Thyroid gland (tissue), 4 donors: ENCODE measurements around the gene N4BP2L2. TPM values are rescaled to one million over a fixed set of nuclear protein-coding genes. Genes with fewer than 3 reads are reported as not detected.

Experiments used
- DNase-seq, 2 donors: peaks; one replicate each; pipeline ENCODE4 v3.0.0-alpha.2; 2019
- H3K27ac ChIP-seq, 3 donors: fragments of 200-600 bp; sonication (generic); 1 replicate in 2 of 3; 2 replicates in 1 of 3; pipeline ENCODE4 v1.5.1; 2016 to 2019; ENCODE audit warnings: mild to moderate bottlenecking in 1 of 3, moderate library complexity in 1 of 3
- H3K27me3 ChIP-seq: fragments of 200-600 bp; sonication (generic); one replicate; pipeline ENCODE4 v1.5.1; 2019
- H3K36me3 ChIP-seq, 2 donors: fragments of 200-600 bp; sonication (generic); one replicate each; pipeline ENCODE4 v1.5.1; 2016 to 2019
- H3K4me1 ChIP-seq, 2 donors: fragments of 200-600 bp; sonication (generic); one replicate each; pipeline ENCODE4 v1.5.1; 2017 to 2019
- H3K4me3 ChIP-seq, 3 donors: fragments of 200-600 bp; sonication (generic); replicated peaks in 1 of 3; 1 replicate in 2 of 3; 2 replicates in 1 of 3; pipeline ENCODE4 v1.5.1; 2016; ENCODE audit warnings: mild to moderate bottlenecking in 1 of 3
- H3K9me3 ChIP-seq: fragments of 200-600 bp; sonication (generic); one replicate; pipeline ENCODE4 v1.5.1; 2017
- POLR2A ChIP-seq, 2 donors: fragments of 450-650 bp; IDR thresholded peaks; one replicate each; pipeline ENCODE4 v1.6.1; 2017; ENCODE audit warnings: antibody characterized with exemption in 2 of 2, mild to moderate bottlenecking in 2 of 2, moderate library complexity in 1 of 2
- WGBS, 2 donors: methylation state at CpG; one replicate each; pipeline ENCODE4 v1.1.5; 2017; 5-methylcytosine and 5-hydroxymethylcytosine counted together
- intact Hi-C: fragments of 100-400 bp; cut with DNase I; formaldehyde crosslinking; loops from one replicate; pipeline ENCODE4 v1.15.1; 2023
- total RNA-seq, 4 donors: library from RNA; depleted of rRNA; stranded (reverse); fragments of >200 nt; gene quantifications; one replicate each; pipeline ENCODE4 v1.2.3, GENCODE V29; 2016
- TF ChIP-seq, protein P1 (sequence below), 6 experiments: fragments of 200-600 bp in 3 of 6; fragments of 450-650 bp in 3 of 6; sonication (generic) in 3 of 6; IDR thresholded peaks; one replicate each; pipeline ENCODE4 v1.5.1; 2016 to 2019; ENCODE audit warnings: antibody characterized with exemption in 6 of 6, mild to moderate bottlenecking in 2 of 6, inconsistent platforms in 1 of 6, moderate library complexity in 1 of 6

Gene N4BP2L2
- total RNA-seq = 100 to 1,000 TPM; 267 to 633 (median 382) TPM

- intact Hi-C loops = no loop called here
Observed at GRCh38 chr13:32538621-32539246, at the start of gene N4BP2L2. Gene N4BP2L2, minus strand, starts transcription at chr13:32538795. Its CDS starts 1,768 bp downstream, at chr13:32537027.

GRCh38 chr13:32587811-32588170, 49.2 kb upstream of the N4BP2L2 start:
- no peak for DNase-seq
- Histone ChIP-seq H3K36me3 (no peaks in the 10 kb centered on the region), H3K4me1 (peaks cover 3 to 5% of the 10 kb centered on the region in 2 donors), H3K27ac (peak overlapping the region; percentile 75 to 96 (median 91)), H3K9me3 (no peaks in the 10 kb centered on the region), H3K4me3 (peak overlapping the region; percentile 48 to 76 (median 61)), H3K27me3 (no peaks in the 10 kb centered on the region)
- TF ChIP-seq POLR2A (IDR thresholded peaks at IDR 0.05) = no peak
- TF ChIP-seq, protein P1, sequence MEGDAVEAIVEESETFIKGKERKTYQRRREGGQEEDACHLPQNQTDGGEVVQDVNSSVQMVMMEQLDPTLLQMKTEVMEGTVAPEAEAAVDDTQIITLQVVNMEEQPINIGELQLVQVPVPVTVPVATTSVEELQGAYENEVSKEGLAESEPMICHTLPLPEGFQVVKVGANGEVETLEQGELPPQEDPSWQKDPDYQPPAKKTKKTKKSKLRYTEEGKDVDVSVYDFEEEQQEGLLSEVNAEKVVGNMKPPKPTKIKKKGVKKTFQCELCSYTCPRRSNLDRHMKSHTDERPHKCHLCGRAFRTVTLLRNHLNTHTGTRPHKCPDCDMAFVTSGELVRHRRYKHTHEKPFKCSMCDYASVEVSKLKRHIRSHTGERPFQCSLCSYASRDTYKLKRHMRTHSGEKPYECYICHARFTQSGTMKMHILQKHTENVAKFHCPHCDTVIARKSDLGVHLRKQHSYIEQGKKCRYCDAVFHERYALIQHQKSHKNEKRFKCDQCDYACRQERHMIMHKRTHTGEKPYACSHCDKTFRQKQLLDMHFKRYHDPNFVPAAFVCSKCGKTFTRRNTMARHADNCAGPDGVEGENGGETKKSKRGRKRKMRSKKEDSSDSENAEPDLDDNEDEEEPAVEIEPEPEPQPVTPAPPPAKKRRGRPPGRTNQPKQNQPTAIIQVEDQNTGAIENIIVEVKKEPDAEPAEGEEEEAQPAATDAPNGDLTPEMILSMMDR (IDR thresholded peaks at IDR 0.05) = no peak
- WGBS, 2 donors = 2 to 5% methylated on average over 8 of the region's 8 CpGs
- intact Hi-C loops = loop anchor here (5.0 kb wide), 2 partner anchors 50 to 955 kb away; no protein-coding TSS in a partner anchor

More at GRCh38 chr13:32538621-32539246, at the start of gene N4BP2L2:
- TF ChIP-seq POLR2A (IDR thresholded peaks at IDR 0.05) = peak in 1 of 2 donors; percentile 75
- TF ChIP-seq, protein P1 (IDR thresholded peaks at IDR 0.05) = peak in 3 of 6 experiments; percentile 37 to 53 (median 43)
- Histone ChIP-seq H3K4me1 (peaks cover 26 to 34% of the 10 kb centered on the region in 2 donors), H3K27me3 (no peaks in the 10 kb centered on the region), H3K9me3 (no peaks in the 10 kb centered on the region), H3K27ac (peak within 1 kb of the TSS; percentile 71 to 98 (median 96)), H3K36me3 (peaks cover 0 to 3% of the 10 kb centered on the region in 2 donors), H3K4me3 (peak within 1 kb of the TSS; percentile 21 to 78 (median 67))
- WGBS, 2 donors = 1% methylated on average over 31 to 32 of the region's 32 CpGs
- DNase-seq = peak; percentile 94 to 96

GRCh38 chr13:32587011-32587810, 48.6 kb upstream of the N4BP2L2 start:
- intact Hi-C loops = loop anchor here (5.0 kb wide), 2 partner anchors 50 to 955 kb away; no protein-coding TSS in a partner anchor
- DNase-seq = peak; percentile 76 to 82
- Histone ChIP-seq H3K4me1 (peaks cover 3 to 5% of the 10 kb centered on the region in 2 donors), H3K27ac (peak overlapping the region; percentile 75 to 96 (median 91)), H3K9me3 (no peaks in the 10 kb centered on the region), H3K27me3 (no peaks in the 10 kb centered on the region), H3K4me3 (peak overlapping the region; percentile 48 to 76 (median 61)), H3K36me3 (no peaks in the 10 kb centered on the region)
- 0 to 1% methylated on average over 27 to 37 of the region's 74 CpGs for WGBS, 2 donors
- peak in 1 of 2 donors; percentile 54 for TF ChIP-seq POLR2A (IDR thresholded peaks at IDR 0.05)
- TF ChIP-seq, protein P1 (IDR thresholded peaks at IDR 0.05) = peak in 2 of 6 experiments; percentile 9 to 34

DNA sequence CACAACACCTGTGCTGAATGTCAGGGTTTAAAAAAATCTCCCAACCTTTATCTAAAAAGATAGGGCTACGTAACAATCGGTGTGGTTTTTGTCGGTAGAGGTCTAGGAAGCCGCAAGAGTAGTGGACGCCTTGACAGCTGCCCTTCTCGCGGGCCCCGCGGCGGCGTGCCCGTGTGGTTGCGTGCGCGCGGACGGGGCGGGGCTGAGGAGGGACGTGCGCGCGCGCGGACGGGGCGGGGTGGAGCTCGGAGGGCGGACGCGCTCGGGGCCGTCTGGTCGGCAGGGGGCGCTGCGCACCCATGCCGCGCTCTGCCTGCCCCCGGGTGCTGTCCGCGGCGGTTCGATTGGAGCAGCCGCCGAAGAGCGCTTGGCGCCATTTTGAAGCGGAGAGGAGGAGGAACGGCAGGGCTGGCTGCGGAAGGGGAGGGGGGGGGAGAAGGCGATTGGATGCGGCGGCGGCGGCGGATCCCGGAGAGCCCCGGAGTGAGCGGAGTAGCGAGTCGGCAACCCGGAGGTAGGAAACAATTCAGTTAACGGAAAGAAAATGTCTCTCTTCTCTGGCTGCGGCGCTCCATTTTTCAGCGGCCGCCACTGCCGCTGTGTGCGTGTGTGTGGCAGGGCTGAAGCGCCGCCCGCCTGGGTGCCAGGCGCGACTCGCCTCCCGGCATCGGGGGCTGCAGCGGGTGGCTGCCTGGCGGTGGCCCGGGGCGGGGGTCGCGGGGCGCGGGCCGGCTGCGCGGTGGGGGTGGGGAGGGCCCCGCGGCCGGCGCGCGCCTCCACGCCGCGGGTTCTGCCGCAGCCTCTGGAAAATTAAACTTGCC, 47.7 kb upstream of the N4BP2L2 start, which contains the start of gene PDS5B:
Gene PDS5B, plus strand, starts transcription at position 373 of the 821 bp plus-strand sequence. CDS start 62,321 bp downstream, outside the sequence.
- H3K27ac ChIP-seq = peak within 1 kb of the TSS; percentile 79 to 96 (median 91)
- H3K4me1 ChIP-seq = peaks cover 3 to 5% of the 10 kb centered on the region in 2 donors
- 0 to 1% methylated on average over 51 to 64 of the region's 97 CpGs for WGBS, 2 donors
- intact Hi-C loops = loop anchor here (5.0 kb wide), 2 partner anchors 51 to 956 kb away; no protein-coding TSS in a partner anchor
- peak; percentile 93 to 94 for DNase-seq
- H3K4me3 ChIP-seq = peak within 1 kb of the TSS; percentile 48 to 76 (median 72)
- no peaks in the 10 kb centered on the region for H3K27me3 ChIP-seq
- TF ChIP-seq, protein P1 (IDR thresholded peaks at IDR 0.05) = peak; percentile 44 to 99 (median 94)
- TF ChIP-seq POLR2A (IDR thresholded peaks at IDR 0.05) = peak in 1 of 2 donors; percentile 77
- H3K9me3 ChIP-seq = no peaks in the 10 kb centered on the region
- no peaks in the 10 kb centered on the region for H3K36me3 ChIP-seq
